BE2C (cell line): ENCODE data around the gene LPIN1.

Experiments used
- DNase-seq: peaks from one replicate; pipeline ENCODE4 v3.0.0-alpha.2; 2020
- H3K27me3 ChIP-seq: fragments of 250-450 bp; sonication (Bioruptor Pico); 2 replicates; pipeline ENCODE4 v1.5.1; 2020; ENCODE audit warnings: mild to moderate bottlenecking
- H3K36me3 ChIP-seq: fragments of 250-450 bp; sonication (Bioruptor Pico); 2 replicates; pipeline ENCODE4 v1.5.1; 2020; ENCODE audit warnings: mild to moderate bottlenecking
- H3K4me1 ChIP-seq: fragments of 250-450 bp; sonication (Bioruptor Pico); 2 replicates; pipeline ENCODE4 v1.5.1; 2020
- H3K4me3 ChIP-seq: 2 replicates; pipeline ENCODE4 v1.5.1; 2011; ENCODE audit warnings: low read depth, low read length
- H3K9me3 ChIP-seq: fragments of 250-450 bp; sonication (Bioruptor Pico); 2 replicates; pipeline ENCODE4 v1.5.1; 2020
- CTCF ChIP-seq: IDR thresholded peaks from 2 replicates; pipeline ENCODE4 v1.5.1; 2012; ENCODE audit warnings: mild to moderate bottlenecking, low read depth, low read length

Gene LPIN1

GRCh38 chr2:11705711-11706110 is 40.7 kb upstream of the LPIN1 start:
- Histone ChIP-seq H3K4me3 (no peak overlapping the region), H3K27me3 (no peaks in the 10 kb centered on the region), H3K36me3 (no peaks in the 10 kb centered on the region), H3K9me3 (no peaks in the 10 kb centered on the region), H3K4me1 (peaks cover 17% of the 10 kb centered on the region)
- TF ChIP-seq CTCF, result no peak
- DNase-seq, result no peak

- no peak for TF ChIP-seq CTCF
- peaks cover 7% of the 10 kb centered on the region for H3K4me1 ChIP-seq
- no peaks in the 10 kb centered on the region for H3K36me3 ChIP-seq
- DNase-seq, result no peak
- no peaks in the 10 kb centered on the region for H3K27me3 ChIP-seq
- no peak overlapping the region for H3K4me3 ChIP-seq
- no peaks in the 10 kb centered on the region for H3K9me3 ChIP-seq
Observed at GRCh38 chr2:11708106-11708505, 38.3 kb upstream of the LPIN1 start.

GRCh38 chr2:11709293-11709692 is 37.1 kb upstream of the LPIN1 start:
- no peak for TF ChIP-seq CTCF
- H3K4me3 ChIP-seq, result no peak overlapping the region
- H3K9me3 ChIP-seq, result no peaks in the 10 kb centered on the region
- H3K4me1 ChIP-seq, result peaks cover 7% of the 10 kb centered on the region
- H3K27me3 ChIP-seq, result no peaks in the 10 kb centered on the region
- no peaks in the 10 kb centered on the region for H3K36me3 ChIP-seq
- DNase-seq, result no peak

- no peaks in the 10 kb centered on the region for H3K27me3 ChIP-seq
- peaks cover 7% of the 10 kb centered on the region for H3K4me1 ChIP-seq
- no peak for TF ChIP-seq CTCF
- no peak overlapping the region for H3K4me3 ChIP-seq
- H3K9me3 ChIP-seq, result no peaks in the 10 kb centered on the region
- H3K36me3 ChIP-seq, result no peaks in the 10 kb centered on the region
- DNase-seq, result no peak
Observed at GRCh38 chr2:11710210-11710609, 36.2 kb upstream of the LPIN1 start.

GRCh38 chr2:11710632-11711353 is 35.6 kb upstream of the LPIN1 start:
- TF ChIP-seq CTCF, result no peak
- Histone ChIP-seq H3K4me3 (no peak overlapping the region), H3K36me3 (no peaks in the 10 kb centered on the region), H3K4me1 (peaks cover 7% of the 10 kb centered on the region), H3K27me3 (no peaks in the 10 kb centered on the region), H3K9me3 (no peaks in the 10 kb centered on the region)
- no peak for DNase-seq

- TF ChIP-seq CTCF, result no peak
- Histone ChIP-seq H3K36me3 (no peaks in the 10 kb centered on the region), H3K9me3 (no peaks in the 10 kb centered on the region), H3K4me3 (no peak overlapping the region), H3K27me3 (no peaks in the 10 kb centered on the region), H3K4me1 (peaks cover 5% of the 10 kb centered on the region)
- no peak for DNase-seq
Observed at GRCh38 chr2:11711354-11711716, 35.1 kb upstream of the LPIN1 start.
